HepG2 (cell line): ENCODE results near the gene BCDIN3D. TPM values are rescaled to one million over a fixed set of nuclear protein-coding genes. Genes with fewer than 3 reads are reported as not detected.

ENCODE experiments used
- ASH2L ChIP-seq: fragments of 300-600, 200-600 bp; sonication (generic); IDR thresholded peaks from 2 replicates; pipeline ENCODE4 v1.7.0; 2017; ENCODE audit warnings: low read depth, mild to moderate bottlenecking, moderate library complexity, mixed read lengths, low read length; ENCODE audit not compliant: insufficient read length
- ATF4 ChIP-seq, 2 experiments: fragments of 450-650 bp in 1 of 2; sonication (generic) in 1 of 2; formaldehyde crosslinking; IDR thresholded peaks; 2 replicates each; pipeline versions ENCODE4 v1.5.0 to v1.8.0; 2020 to 2022; ENCODE audit warnings: mild to moderate bottlenecking in 1 of 2, missing genetic modification reagents in 1 of 2
- KLF13 ChIP-seq: sonication (generic); formaldehyde crosslinking; IDR thresholded peaks from 2 replicates; pipeline ENCODE4 v1.4.0; 2020; ENCODE audit warnings: mild to moderate bottlenecking, missing genetic modification reagents
- KMT2A ChIP-seq: sonication (generic); formaldehyde crosslinking; IDR thresholded peaks from 2 replicates; pipeline ENCODE4 v1.4.0; 2020; ENCODE audit warnings: missing genetic modification reagents
- MAX ChIP-seq: IDR thresholded peaks from 2 replicates; pipeline ENCODE4 v1.6.1; 2012; ENCODE audit warnings: inconsistent platforms
- MTA3 ChIP-seq: sonication (generic); formaldehyde crosslinking; IDR thresholded peaks from 2 replicates; pipeline ENCODE4 v1.4.0; 2020; ENCODE audit warnings: missing genetic modification reagents
- MYC ChIP-seq: sonication (generic); formaldehyde crosslinking; IDR thresholded peaks from 2 replicates; pipeline ENCODE4 v1.9.0; 2021; ENCODE audit warnings: missing genetic modification reagents, borderline replicate concordance
- NFYB ChIP-seq: sonication (generic); formaldehyde crosslinking; IDR thresholded peaks from 2 replicates; pipeline ENCODE4 v1.4.0; 2020; ENCODE audit warnings: missing genetic modification reagents
- NR1H2 ChIP-seq: sonication (generic); formaldehyde crosslinking; IDR thresholded peaks from 2 replicates; pipeline ENCODE4 v1.8.1; 2022; ENCODE audit warnings: low read depth, missing genetic modification reagents, borderline replicate concordance
- ZKSCAN1 ChIP-seq: fragments of 150-350 bp; IDR thresholded peaks from 2 replicates; pipeline ENCODE4 v1.6.1; 2014; ENCODE audit warnings: low read length
- ZMYM3 ChIP-seq: sonication (generic); formaldehyde crosslinking; IDR thresholded peaks from 2 replicates; pipeline ENCODE4 v1.5.1; 2020; ENCODE audit warnings: mild to moderate bottlenecking, missing genetic modification reagents
- ZNF263 ChIP-seq: sonication (generic); formaldehyde crosslinking; IDR thresholded peaks from 2 replicates; pipeline ENCODE4 v1.4.0; 2020; ENCODE audit warnings: missing genetic modification reagents
- ZNF703 ChIP-seq: sonication (generic); formaldehyde crosslinking; IDR thresholded peaks from 2 replicates; pipeline ENCODE4 v1.5.1; 2020; ENCODE audit warnings: missing genetic modification reagents, mild to moderate bottlenecking, moderate library complexity, borderline replicate concordance
- ZNF777 ChIP-seq: sonication (generic); formaldehyde crosslinking; IDR thresholded peaks from 2 replicates; pipeline ENCODE4 v1.4.0; 2020; ENCODE audit warnings: missing genetic modification reagents
- ZSCAN29 ChIP-seq: sonication (generic); formaldehyde crosslinking; conservative IDR thresholded peaks from 2 replicates; pipeline ENCODE4 v1.4.0; 2020; ENCODE audit warnings: mild to moderate bottlenecking, missing genetic modification reagents
- polyA plus RNA-seq, 8 experiments: library from polyadenylated mRNA; depleted of rRNA in 3 of 8; stranded (reverse) in 7 of 8; unstranded in 1 of 8; fragments of >200 nt; fragmentation: Illumina TruSeq in 4 of 8; extraction: Trizol in 4 of 8; gene quantifications; 2 replicates each; pipeline versions ENCODE4 v1.2.1 to v1.2.3, GENCODE V29; 2011 to 2016; ENCODE audit warnings: low read depth in 4 of 8, missing spikeins in 1 of 8, mixed read lengths in 1 of 8; ENCODE audit not compliant: insufficient read depth in 1 of 8
- total RNA-seq, 5 experiments: library from RNA; depleted of rRNA; stranded (reverse); fragments of >200 nt; fragmentation: Illumina TruSeq; extraction: Trizol; gene quantifications; 2 replicates each; pipeline ENCODE4 v1.2.3, GENCODE V29; 2016; ENCODE audit warnings: low read depth in 1 of 5
- TF ChIP-seq, protein P1 (sequence below): sonication (generic); formaldehyde crosslinking; IDR thresholded peaks from 2 replicates; pipeline ENCODE4 v1.5.1; 2020; ENCODE audit warnings: mild to moderate bottlenecking, missing genetic modification reagents
- TF ChIP-seq, protein P2 (sequence below): IDR thresholded peaks from 2 replicates; pipeline ENCODE4 v1.6.1; 2016; ENCODE audit warnings: mild to moderate bottlenecking
- TF ChIP-seq, protein P3 (sequence below): sonication (generic); formaldehyde crosslinking; IDR thresholded peaks from 2 replicates; pipeline ENCODE4 v1.5.0; 2020; ENCODE audit warnings: mild to moderate bottlenecking, low read depth, missing genetic modification reagents, borderline replicate concordance
- TF ChIP-seq, protein P4 (sequence below): IDR thresholded peaks from 2 replicates; pipeline ENCODE4 v1.6.1; 2016; ENCODE audit warnings: mild to moderate bottlenecking, missing biosample characterization, missing genetic modification reagents
- TF ChIP-seq, protein P5 (sequence below): sonication (generic); formaldehyde crosslinking; conservative IDR thresholded peaks from 2 replicates; pipeline ENCODE4 v1.8.1; 2023; ENCODE audit warnings: missing genetic modification reagents

BCDIN3D gene
- total and polyA plus RNA-seq, 2 of the 13 experiments (the other 11 are each of a cell fraction or from before 2014, with no cell fraction given), result 2.2 to 2.5 TPM

DNA sequence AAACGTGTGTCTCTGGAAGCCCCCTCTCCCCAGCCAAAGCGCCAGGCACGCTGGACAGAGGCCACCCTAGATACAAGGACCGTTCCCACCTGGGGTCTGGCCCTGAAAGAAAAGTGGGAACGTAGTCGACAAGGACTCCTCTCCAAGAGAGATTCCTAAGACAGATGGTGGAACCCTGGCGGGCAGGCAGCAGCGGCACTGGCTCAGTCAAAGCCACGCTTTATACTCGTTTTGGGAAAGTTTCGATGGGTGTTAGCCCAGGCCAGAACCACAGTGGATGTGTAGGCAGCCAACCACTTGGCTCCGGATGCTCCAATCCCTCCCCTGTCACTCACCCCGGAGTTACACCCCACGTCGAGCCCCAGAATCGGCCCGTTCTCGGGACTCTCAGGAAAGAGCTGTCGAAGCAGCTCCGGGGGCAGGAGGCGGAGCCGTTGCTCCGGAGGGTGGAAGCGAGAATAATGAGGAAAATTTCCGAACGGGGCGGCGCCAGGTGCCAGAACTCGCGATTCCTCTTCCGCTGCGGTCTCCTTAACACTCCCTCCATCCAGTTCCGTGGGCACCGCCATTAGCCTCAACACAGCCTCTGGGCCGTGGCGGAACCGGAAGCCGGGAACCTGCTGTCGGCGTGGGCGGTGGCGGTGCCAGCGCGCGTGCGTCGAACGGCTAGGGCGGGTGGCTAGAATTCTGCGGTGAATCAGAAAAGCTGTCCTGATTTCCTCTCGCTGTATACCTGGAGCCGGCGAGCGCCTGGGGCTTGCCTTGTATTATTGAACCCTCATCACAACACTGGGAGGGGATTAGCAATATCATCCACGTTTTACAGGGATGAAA, at the start of gene BCDIN3D (continued):
- TF ChIP-seq, protein P1, sequence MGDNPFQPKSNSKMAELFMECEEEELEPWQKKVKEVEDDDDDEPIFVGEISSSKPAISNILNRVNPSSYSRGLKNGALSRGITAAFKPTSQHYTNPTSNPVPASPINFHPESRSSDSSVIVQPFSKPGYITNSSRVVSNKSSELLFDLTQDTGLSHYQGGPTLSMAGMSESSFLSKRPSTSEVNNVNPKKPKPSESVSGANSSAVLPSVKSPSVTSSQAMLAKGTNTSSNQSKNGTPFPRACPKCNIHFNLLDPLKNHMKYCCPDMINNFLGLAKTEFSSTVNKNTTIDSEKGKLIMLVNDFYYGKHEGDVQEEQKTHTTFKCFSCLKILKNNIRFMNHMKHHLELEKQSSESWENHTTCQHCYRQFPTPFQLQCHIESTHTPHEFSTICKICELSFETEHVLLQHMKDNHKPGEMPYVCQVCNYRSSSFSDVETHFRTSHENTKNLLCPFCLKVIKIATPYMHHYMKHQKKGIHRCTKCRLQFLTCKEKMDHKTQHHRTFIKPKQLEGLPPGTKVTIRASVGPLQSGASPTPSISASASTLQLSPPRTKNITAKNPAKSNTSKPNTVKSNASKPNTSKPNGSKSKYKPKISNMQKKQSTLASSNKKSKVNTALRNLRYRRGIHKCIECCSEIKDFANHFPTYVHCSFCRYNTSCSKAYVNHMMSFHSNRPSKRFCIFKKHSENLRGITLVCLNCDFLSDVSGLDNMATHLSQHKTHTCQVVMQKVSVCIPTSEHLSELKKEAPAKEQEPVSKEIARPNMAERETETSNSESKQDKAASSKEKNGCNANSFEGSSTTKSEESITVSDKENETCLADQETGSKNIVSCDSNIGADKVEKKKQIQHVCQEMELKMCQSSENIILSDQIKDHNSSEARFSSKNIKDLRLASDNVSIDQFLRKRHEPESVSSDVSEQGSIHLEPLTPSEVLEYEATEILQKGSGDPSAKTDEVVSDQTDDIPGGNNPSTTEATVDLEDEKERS (CRISPR knock-in tag), result no peak
- no peak for TF ChIP-seq ZKSCAN1
- no peak for TF ChIP-seq ATF4 (CRISPR knock-in tag; IDR thresholded peaks at IDR 0.05)
- no peak for TF ChIP-seq NR1H2
- 0 out of 2 replicates have a peak, but pooled peaks have one; percentile 22 for TF ChIP-seq NFYB
- TF ChIP-seq, protein P2, sequence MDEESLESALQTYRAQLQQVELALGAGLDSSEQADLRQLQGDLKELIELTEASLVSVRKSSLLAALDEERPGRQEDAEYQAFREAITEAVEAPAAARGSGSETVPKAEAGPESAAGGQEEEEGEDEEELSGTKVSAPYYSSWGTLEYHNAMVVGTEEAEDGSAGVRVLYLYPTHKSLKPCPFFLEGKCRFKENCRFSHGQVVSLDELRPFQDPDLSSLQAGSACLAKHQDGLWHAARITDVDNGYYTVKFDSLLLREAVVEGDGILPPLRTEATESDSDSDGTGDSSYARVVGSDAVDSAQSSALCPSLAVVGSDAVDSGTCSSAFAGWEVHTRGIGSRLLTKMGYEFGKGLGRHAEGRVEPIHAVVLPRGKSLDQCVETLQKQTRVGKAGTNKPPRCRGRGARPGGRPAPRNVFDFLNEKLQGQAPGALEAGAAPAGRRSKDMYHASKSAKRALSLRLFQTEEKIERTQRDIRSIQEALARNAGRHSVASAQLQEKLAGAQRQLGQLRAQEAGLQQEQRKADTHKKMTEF (CRISPR knock-in tag), result peak; percentile 87; the same call in 1 of the 2 replicates
- TF ChIP-seq ZNF703 (CRISPR knock-in tag), result no peak
- TF ChIP-seq ZNF263, result peak; percentile 19; the same call in 1 of the 2 replicates
- TF ChIP-seq ASH2L, result peak; percentile 46
- peak; percentile 89 for TF ChIP-seq MAX
- peak; percentile 79; the same call in 1 of the 2 replicates for TF ChIP-seq MYC (CRISPR knock-in tag)
- TF ChIP-seq, protein P3, sequence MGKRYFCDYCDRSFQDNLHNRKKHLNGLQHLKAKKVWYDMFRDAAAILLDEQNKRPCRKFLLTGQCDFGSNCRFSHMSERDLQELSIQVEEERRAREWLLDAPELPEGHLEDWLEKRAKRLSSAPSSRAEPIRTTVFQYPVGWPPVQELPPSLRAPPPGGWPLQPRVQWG (CRISPR knock-in tag), result 0 out of 2 replicates have a peak, but pooled peaks have one; percentile 81
- TF ChIP-seq ZNF777, result peak; percentile 91
- TF ChIP-seq, protein P4, sequence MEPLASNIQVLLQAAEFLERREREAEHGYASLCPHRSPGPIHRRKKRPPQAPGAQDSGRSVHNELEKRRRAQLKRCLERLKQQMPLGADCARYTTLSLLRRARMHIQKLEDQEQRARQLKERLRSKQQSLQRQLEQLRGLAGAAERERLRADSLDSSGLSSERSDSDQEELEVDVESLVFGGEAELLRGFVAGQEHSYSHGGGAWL (CRISPR knock-in tag), result peak; percentile 58; the same call in 1 of the 2 replicates
- TF ChIP-seq, protein P5, sequence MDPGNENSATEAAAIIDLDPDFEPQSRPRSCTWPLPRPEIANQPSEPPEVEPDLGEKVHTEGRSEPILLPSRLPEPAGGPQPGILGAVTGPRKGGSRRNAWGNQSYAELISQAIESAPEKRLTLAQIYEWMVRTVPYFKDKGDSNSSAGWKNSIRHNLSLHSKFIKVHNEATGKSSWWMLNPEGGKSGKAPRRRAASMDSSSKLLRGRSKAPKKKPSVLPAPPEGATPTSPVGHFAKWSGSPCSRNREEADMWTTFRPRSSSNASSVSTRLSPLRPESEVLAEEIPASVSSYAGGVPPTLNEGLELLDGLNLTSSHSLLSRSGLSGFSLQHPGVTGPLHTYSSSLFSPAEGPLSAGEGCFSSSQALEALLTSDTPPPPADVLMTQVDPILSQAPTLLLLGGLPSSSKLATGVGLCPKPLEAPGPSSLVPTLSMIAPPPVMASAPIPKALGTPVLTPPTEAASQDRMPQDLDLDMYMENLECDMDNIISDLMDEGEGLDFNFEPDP (CRISPR knock-in tag), result no peak
- TF ChIP-seq KLF13 (CRISPR knock-in tag), result no peak
- no peak for TF ChIP-seq ZSCAN29 (CRISPR knock-in tag)
- peak; percentile 67 for TF ChIP-seq KMT2A (CRISPR knock-in tag)
- TF ChIP-seq ZMYM3, result no peak
- no peak for TF ChIP-seq MTA3 (CRISPR knock-in tag)
